Measurements from ENCODE around the gene PRPF8. TPM values are rescaled to one million over a fixed set of nuclear protein-coding genes. Genes with fewer than 3 reads are reported as not detected.

PRPF8 gene
- total and polyA plus RNA-seq, 2 of the 13 experiments (the other 11 are each of a cell fraction or from before 2014, with no cell fraction given) = 112 to 179 TPM

GRCh38 chr17:1605681-1606351, 78.9 kb downstream of the PRPF8 start (continued):
- TF ChIP-seq RBFOX2 (IDR thresholded peaks at IDR 0.05; ENCODE audit: low read depth, low read length) = no peak
- TF ChIP-seq GATAD2A (CRISPR knock-in tag; IDR thresholded peaks at IDR 0.05) = no peak
- no peak for TF ChIP-seq SOX6 (IDR thresholded peaks at IDR 0.05)
- TF ChIP-seq SOX6 (CRISPR knock-in tag; IDR thresholded peaks at IDR 0.05) = no peak
- TF ChIP-seq HNRNPL (IDR thresholded peaks at IDR 0.05; ENCODE audit: low read depth, low read length) = peak; percentile 38; the same call in 1 of the 2 replicates
- peak; percentile 12; the same call in 1 of the 2 replicates for TF ChIP-seq ZNF430 (CRISPR knock-in tag; IDR thresholded peaks at IDR 0.05)
- TF ChIP-seq ZFY (CRISPR knock-in tag; IDR thresholded peaks at IDR 0.05) = 0 out of 2 replicates have a peak, but pooled peaks have one; percentile 41
- no peak for TF ChIP-seq NFE2 (CRISPR knock-in tag; IDR thresholded peaks at IDR 0.05)
- no peak for TF ChIP-seq U2AF2 (IDR thresholded peaks at IDR 0.05; ENCODE audit: low read depth, low read length)
- TF ChIP-seq MAX (IDR thresholded peaks at IDR 0.05) = peak; percentile 18; the same call in 1 of the 2 replicates
- TF ChIP-seq NR2F2 (IDR thresholded peaks at IDR 0.05; ENCODE audit: borderline replicate concordance, low read depth) = no peak
- 0 out of 2 replicates have a peak, but pooled peaks have one; percentile 39 for TF ChIP-seq ZNF234 (CRISPR knock-in tag; conservative IDR thresholded peaks at IDR 0.05)
- no peak for TF ChIP-seq SRF (IDR thresholded peaks at IDR 0.05; ENCODE audit: low read depth, low read length)
- no peak for TF ChIP-seq MYC (CRISPR knock-in tag; IDR thresholded peaks at IDR 0.05; ENCODE audit: borderline replicate concordance)
- TF ChIP-seq ISL2 (CRISPR knock-in tag; IDR thresholded peaks at IDR 0.05) = no peak
- no peak for TF ChIP-seq RFX1 (IDR thresholded peaks at IDR 0.05)
- TF ChIP-seq ELF4 (CRISPR knock-in tag; IDR thresholded peaks at IDR 0.05; ENCODE audit: borderline replicate concordance) = no peak
- no peak for TF ChIP-seq MZF1 (CRISPR knock-in tag; IDR thresholded peaks at IDR 0.05; ENCODE audit: borderline replicate concordance)
- no peak for TF ChIP-seq ZBTB14 (CRISPR knock-in tag; IDR thresholded peaks at IDR 0.05)
- no peak for TF ChIP-seq ZNF17 (CRISPR knock-in tag; IDR thresholded peaks at IDR 0.05)
- no peak for TF ChIP-seq ZNF737 (CRISPR knock-in tag; IDR thresholded peaks at IDR 0.05; ENCODE audit: borderline replicate concordance)
- no peak for TF ChIP-seq TARDBP (CRISPR knock-in tag; IDR thresholded peaks at IDR 0.05)
- TF ChIP-seq ZBTB4 (CRISPR knock-in tag; IDR thresholded peaks at IDR 0.05; ENCODE audit: borderline replicate concordance) = 0 out of 2 replicates have a peak, but pooled peaks have one; percentile 4
- no peak for TF ChIP-seq CREB3 (CRISPR knock-in tag; IDR thresholded peaks at IDR 0.05)
- TF ChIP-seq CHD4 (IDR thresholded peaks at IDR 0.05; ENCODE audit: borderline replicate concordance, low read length) = no peak
